Activated CD8-positive, alpha-beta memory T cell treated with anti-CD3 and anti-CD28 coated beads, Interleukin-2, amount 50 U/mL, for 24 hours (primary cell): ENCODE data around the gene RNF41.
"Not testable (repeated sequence)": the region's sequence is repeated elsewhere in the genome, so short reads cannot be mapped to it uniquely, and the experiment has no call there.

ENCODE experiments used
- DNase-seq: peaks from one replicate; pipeline ENCODE4 v3.0.0-alpha.2; 2020; ENCODE audit errors: extremely low read depth

Gene RNF41

GRCh38 chr12:56169229-56169759 lies 52.4 kb downstream of the RNF41 start:
- no peak for DNase-seq

- DNase-seq: no peak
Observed at GRCh38 chr12:56165369-56165768, 56.4 kb downstream of the RNF41 start.

- no peak for DNase-seq
Observed at GRCh38 chr12:56164345-56164729, 57.4 kb downstream of the RNF41 start.

DNA sequence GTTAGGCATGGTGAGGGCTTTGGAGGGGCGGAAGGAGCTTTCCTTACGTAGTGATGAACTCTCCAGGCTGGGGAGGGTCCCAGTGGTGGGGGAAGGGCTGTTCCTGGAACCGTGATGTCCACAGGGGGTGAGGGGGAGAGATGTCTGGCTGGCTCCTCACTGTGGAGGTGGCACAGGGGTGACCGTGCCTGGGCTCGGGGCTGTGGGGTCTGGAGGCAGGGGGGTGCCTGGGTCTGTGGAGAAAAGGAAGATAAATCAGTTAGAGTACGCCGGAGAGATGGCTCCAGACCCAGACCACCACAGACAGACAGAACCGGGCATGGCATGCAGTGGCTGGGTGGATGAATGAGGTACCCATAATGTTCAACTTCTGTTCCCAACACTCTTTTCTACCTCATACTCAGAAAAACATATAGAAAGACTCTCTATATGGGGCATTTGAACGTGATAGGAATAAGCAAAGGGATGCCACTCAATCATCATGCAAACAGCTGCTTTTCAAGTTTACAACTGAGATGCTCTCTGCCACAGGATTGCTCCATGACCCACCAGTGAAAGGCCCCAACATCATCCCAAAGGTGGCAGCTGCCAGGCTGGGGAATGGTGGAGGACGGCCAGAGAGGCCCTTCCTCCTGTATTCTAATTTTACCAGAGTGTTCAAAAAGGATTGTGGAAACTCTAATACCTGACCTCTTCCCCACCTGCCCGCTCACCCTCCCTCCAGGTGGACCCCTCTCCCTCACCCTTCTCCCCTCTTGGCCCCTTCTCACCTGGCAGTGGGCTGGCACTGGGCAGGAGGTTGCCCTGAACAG lies 58.0 kb downstream of the RNF41 start:
- no peak for DNase-seq

GRCh38 chr12:56162468-56163290 lies 59.0 kb downstream of the RNF41 start:
- DNase-seq: no peak

GRCh38 chr12:56161690-56162351 lies 59.9 kb downstream of the RNF41 start:
- DNase-seq: no peak

DNA sequence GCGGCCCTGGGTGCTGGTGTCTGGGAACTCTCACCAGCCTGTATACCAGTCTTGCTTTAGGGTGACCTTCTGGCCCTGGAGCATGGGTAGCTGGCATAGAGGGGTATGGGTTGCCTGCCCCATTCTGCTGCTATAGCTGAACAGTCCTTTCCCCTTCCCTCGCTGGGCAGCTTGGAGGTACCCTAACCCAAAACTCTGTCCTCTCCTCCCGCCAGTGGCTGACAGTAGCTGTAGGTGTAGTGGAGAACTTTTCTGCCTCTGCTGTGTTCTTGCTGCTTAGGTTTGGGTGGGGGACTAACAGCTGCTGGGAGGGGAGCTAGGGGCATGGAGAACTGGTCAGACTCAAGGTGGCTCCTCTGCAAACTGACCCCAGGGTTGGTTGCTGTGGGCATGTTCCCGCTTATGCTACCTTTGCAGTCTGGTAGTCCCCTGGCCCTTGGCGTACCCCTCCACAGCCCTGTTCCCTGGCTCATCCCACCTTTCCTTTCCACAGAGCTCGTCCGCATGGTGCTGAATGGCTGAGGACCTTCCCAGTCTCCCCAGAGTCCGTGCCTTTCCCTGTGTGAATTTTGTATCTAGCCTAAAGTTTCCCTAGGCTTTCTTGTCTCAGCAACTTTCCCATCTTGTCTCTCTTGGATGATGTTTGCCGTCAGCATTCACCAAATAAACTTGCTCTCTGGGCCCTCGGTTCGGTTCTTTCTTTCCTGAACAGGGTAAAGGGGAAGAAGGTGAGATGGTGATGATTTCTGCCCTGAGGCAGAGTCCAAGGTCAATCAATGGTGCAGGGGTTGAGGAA lies 60.6 kb downstream of the RNF41 start:
- DNase-seq: no peak

DNA sequence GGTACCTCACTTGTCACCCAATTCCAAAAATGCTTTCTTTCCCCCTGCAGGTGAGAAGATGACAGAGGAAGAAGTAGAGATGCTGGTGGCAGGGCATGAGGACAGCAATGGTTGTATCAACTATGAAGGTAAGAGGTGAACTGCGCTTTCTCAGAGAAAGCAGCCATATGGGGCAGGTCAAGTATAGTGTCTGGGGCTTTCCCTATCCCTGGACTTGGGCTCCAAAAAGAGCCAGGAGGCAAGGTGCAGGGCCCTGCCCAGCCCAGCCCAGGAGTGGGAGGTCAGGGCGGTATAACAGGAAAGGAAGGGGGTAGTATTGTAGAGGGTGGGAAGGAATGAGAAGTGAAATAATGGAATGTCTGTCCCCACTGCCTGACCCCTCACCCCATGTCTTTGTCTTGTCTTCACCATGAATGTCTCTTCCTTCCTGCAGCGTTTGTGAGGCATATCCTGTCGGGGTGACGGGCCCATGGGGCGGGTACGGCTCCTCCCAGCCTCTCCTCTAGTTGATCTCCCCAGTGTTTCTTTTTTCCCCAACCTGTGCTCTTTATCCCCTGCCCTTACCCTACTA lies 61.4 kb downstream of the RNF41 start:
- peak; percentile 7 for DNase-seq

DNA sequence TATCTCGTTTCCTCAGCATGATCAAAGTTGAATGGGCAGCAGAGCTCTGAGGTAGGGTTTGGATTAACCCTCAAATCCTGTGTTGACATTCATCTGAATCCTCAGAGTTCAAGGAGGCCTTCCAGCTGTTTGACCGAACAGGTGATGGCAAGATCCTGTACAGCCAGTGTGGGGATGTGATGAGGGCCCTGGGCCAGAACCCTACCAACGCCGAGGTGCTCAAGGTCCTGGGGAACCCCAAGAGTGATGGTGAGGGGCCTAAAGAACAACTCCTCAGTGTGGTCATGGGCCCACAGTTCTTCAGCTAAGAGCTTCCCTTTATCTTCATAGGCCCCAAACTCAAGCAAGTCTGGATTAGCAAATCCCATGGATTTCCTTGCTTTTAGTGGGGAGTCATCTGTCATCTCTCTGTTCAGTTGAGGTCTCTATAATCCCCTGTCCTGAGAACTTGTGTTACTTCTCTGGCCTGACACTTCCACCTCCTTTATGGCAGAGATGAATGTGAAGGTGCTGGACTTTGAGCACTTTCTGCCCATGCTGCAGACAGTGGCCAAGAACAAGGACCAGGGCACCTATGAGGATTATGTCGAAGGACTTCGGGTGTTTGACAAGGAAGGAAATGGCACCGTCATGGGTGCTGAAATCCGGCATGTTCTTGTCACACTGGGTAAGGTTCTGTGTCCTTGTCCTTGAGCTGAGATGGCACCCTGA lies 62.1 kb downstream of the RNF41 start:
- DNase-seq: no peak

DNA sequence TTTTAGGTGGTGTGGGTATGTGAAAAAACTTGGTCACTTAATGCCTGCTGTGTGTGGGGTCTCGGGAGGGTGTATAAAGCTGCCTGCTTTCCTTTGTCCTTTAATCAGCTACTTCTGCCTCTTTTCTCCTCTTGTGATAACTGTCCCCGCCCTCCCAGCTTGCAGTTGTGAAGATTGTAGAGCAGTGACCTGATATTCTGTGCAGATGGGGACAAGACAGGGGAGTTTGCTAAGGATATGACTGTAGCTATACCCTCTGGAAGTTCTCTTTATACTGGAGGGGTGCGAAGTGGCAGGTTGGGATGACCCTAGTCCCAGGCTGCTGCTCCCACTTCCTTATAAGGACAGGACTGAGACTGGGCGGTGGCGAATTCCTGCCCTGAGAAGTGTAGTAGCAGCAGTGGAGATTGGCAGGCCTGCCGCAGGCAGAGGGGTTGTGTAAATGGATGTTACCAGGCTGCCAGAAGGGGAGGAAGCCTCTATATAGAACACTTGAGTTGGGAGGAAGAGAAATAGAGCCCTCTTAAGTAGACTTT lies 62.7 kb downstream of the RNF41 start:
- no peak for DNase-seq

DNA sequence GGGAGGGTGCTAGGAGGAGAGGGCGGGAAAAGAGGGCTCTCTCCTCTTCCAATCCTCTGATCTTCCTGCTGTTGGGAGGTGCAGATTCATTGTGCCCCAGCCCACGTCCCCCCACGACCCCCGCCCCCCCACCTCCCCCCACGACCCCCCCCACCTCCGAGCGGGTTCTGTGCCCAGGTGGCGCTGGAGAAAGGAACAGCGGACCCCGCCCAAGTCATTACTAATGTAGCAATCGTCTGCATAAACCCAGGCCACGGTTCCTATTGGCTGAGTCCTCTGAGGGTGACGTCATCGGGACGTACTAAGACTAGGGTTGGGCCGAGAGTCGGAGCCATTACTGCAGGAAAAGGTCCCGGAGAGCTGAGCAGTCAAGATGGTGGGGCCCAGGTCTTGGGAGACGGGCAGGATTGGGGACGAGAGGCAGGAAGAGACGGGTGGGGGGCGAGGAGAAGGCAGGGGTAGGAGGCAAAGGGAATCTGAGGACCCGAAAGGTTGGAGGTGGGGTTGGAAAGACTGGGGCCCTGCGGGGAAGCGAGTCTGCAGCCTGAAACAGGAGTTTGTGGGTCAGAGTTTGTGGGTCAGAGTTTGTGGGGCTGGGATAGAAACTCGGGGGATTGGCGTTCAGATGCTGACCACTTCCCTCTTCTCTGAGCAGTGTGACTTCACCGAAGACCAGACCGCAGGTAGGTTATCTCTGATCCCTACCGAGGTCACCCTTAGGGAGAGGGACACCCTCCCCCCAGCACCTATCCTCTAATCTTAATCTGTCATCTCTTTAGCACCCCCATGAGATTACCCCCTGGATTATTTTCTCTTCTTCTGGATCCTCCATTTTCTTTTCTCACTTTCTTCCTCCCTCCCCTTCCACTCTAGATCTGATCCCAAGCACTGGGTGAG lies 63.4 kb downstream of the RNF41 start, which contains the start of gene MYL6:
MYL6 (plus strand) TSS at position 331 of the 897 bp plus-strand sequence; CDS start at position 374, 43 bp downstream.
- peak; percentile 74 for DNase-seq

DNA sequence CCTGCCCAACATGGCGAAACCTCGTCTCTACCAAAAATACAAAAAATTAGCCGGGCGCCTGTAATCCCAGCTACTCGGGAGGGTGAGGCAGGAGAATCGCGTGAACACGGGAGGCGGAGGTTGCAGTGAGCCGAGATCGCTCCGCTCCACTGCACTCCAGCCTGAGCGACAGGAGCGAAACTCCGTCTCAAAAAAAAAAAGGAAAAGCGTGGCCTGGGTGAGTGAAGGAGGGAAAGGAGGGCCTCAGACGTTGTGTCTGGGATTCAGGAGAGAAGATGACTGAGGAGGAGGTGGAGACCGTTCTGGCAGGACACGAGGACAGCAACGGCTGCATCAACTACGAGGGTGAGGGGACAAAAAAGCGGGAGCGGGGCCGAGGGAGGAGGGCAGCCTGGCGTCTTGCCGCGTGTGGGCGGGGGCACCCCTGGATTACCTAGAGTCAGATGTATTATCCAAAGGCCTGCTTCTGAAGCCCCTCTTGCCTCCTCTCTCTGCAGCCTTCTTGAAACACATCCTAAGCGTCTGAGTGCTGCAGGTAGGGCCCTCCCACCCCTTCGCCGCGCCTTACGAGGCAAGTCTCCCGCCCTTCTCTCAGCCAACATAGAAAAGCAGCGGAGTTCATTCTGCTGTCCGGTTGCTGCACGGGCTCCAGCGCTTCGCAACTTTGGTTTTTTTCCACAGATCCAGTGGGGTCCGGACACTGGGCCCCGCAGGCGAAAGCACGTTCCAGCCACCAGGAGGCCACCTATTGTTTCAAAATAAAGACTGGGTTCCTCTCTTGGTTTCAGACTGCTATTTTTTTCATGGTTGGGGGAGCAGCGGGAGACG lies 64.3 kb downstream of the RNF41 start:
- DNase-seq: peak; percentile 10

GRCh38 chr12:56156464-56157200 lies 65.1 kb downstream of the RNF41 start:
- not testable (repeated sequence) for DNase-seq

- DNase-seq: no peak
Observed at GRCh38 chr12:56155256-56155845, 66.4 kb downstream of the RNF41 start.

DNA sequence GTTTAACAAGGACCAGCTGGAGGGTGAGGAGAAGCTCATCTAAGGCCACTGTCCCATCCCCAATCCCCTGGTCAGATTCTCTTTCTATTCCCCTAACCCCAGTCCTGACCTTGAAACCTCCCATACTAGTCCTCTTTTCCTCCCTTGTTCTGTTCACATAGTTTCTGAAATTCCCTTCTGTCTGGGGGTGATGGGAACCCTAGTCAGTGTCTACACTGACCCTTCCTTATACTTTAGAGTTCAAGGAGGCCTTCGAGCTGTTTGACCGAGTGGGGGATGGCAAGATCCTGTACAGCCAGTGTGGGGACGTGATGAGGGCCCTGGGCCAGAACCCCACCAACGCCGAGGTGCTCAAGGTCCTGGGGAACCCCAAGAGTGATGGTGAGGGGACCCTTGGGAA lies 66.9 kb downstream of the RNF41 start:
- no peak for DNase-seq

GRCh38 chr12:56154246-56154771 lies 67.4 kb downstream of the RNF41 start:
- no peak for DNase-seq

DNA sequence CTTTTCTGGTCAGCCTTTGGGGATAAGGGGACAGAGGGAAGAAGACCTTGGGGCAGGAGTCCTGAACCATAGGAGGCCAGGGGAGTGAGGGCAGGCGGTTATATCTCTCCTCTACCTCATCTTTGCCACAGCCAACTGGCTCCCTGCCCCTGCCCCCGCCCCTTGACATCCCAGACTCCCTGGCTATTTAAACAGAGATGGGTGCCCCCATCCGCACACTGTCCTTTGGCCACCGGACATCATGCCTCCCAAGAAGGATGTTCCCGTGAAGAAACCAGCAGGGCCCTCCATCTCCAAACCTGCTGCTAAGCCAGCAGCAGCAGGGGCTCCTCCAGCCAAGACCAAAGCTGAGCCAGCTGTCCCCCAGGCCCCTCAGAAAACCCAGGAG lies 68.0 kb downstream of the RNF41 start:
- no peak for DNase-seq
